WTC11 (cell line): ENCODE data around the gene GAS6.

ENCODE experiments used
- ESRRA ChIP-seq: sonication (generic); formaldehyde crosslinking; IDR thresholded peaks from 2 replicates; pipeline ENCODE4 v1.8.1; 2022; ENCODE audit warnings: mild to moderate bottlenecking, missing genetic modification reagents, borderline replicate concordance
- NFYB ChIP-seq: sonication (generic); formaldehyde crosslinking; conservative IDR thresholded peaks from 2 replicates; pipeline ENCODE4 v1.8.0; 2022; ENCODE audit warnings: low read depth, missing genetic modification reagents
- TF ChIP-seq, protein P1 (sequence below): fragments of 200-600 bp; IDR thresholded peaks from 2 replicates; pipeline ENCODE4 v1.8.0; 2022; ENCODE audit warnings: antibody characterized with exemption

DNA sequence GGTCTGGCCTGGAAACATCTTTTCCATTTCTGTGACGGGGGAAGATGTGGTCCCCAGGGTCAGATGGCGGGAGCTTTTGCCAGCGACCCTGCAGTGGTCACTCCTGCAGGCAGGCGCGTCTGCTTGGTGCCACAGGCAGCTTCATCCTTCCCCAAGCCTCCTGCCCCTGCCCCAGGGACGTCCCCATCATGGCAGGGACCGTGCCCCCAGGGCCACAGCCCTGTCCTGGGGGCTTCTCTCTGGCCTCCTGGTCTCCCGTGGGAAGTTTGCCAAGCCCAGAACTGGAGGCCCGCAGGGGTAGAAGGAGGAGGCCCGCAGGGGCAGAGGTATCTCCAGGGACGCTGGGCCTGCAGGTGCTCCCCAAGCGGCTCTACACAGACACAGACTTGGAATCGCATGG lies 57.4 kb downstream of the GAS6 start:
- TF ChIP-seq NFYB (CRISPR knock-in tag) (no peak), ESRRA (CRISPR knock-in tag) (no peak)
- TF ChIP-seq, protein P1, sequence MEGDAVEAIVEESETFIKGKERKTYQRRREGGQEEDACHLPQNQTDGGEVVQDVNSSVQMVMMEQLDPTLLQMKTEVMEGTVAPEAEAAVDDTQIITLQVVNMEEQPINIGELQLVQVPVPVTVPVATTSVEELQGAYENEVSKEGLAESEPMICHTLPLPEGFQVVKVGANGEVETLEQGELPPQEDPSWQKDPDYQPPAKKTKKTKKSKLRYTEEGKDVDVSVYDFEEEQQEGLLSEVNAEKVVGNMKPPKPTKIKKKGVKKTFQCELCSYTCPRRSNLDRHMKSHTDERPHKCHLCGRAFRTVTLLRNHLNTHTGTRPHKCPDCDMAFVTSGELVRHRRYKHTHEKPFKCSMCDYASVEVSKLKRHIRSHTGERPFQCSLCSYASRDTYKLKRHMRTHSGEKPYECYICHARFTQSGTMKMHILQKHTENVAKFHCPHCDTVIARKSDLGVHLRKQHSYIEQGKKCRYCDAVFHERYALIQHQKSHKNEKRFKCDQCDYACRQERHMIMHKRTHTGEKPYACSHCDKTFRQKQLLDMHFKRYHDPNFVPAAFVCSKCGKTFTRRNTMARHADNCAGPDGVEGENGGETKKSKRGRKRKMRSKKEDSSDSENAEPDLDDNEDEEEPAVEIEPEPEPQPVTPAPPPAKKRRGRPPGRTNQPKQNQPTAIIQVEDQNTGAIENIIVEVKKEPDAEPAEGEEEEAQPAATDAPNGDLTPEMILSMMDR: no peak
